Kidney epithelial cell (primary cell): ENCODE data around the gene CARMIL1. TPM values are rescaled to one million over a fixed set of nuclear protein-coding genes. Genes with fewer than 3 reads are reported as not detected.

Experiments used
- DNase-seq: peaks from one replicate; pipeline ENCODE4 v3.0.0-alpha.2; 2010; ENCODE audit warnings: low read depth
- H3K27me3 ChIP-seq: 2 replicates; pipeline ENCODE4 v1.6.0; 2011; ENCODE audit warnings: low read length; ENCODE audit not compliant: control insufficient read depth, insufficient read depth
- H3K36me3 ChIP-seq: 2 replicates; pipeline ENCODE4 v1.5.1; 2011; ENCODE audit warnings: low read length; ENCODE audit not compliant: control insufficient read depth, insufficient read depth
- H3K4me3 ChIP-seq: 2 replicates; pipeline ENCODE4 v1.5.1; 2011; ENCODE audit warnings: low read depth, mild to moderate bottlenecking, control low read depth, low read length
- total RNA-seq: library from RNA; depleted of rRNA; stranded (reverse); fragments of >200 nt; gene quantifications from 2 replicates; pipeline ENCODE4 v1.2.3, GENCODE V29; 2015
- TF ChIP-seq, protein P1 (sequence below): IDR thresholded peaks from 2 replicates; pipeline ENCODE4 v1.5.1; 2011; ENCODE audit warnings: mild to moderate bottlenecking, moderate library complexity, low read length, control low read depth, inconsistent platforms; ENCODE audit not compliant: insufficient read depth, poor library complexity, severe bottlenecking

The CARMIL1 gene
- total RNA-seq, 1 donor from 2014 or later: 14.7 TPM

DNA sequence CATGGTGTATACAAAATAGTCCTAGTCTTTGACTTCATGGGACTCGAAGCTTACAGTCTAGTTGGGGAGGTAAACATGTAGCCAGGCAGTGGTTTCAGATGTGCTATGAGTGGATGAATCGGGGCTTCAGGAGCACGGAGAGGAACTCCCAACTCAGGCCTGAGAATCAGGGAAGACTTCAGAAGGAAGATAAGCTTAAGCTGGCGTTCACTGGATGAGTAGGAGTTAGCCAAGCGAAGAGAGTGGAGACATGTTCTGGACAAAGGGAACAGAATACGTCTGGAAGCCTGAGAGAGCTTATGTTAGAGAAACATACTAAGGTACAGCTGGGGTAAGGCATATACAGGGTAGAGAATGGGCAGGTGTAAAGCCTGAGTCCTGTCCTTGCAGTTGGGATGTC, 8.8 kb downstream of the CARMIL1 start:
- H3K36me3 ChIP-seq: no peaks in the 10 kb centered on the region
- no peak for DNase-seq
- no peaks in the 10 kb centered on the region for H3K27me3 ChIP-seq
- no peak overlapping the region for H3K4me3 ChIP-seq
- TF ChIP-seq, protein P1, sequence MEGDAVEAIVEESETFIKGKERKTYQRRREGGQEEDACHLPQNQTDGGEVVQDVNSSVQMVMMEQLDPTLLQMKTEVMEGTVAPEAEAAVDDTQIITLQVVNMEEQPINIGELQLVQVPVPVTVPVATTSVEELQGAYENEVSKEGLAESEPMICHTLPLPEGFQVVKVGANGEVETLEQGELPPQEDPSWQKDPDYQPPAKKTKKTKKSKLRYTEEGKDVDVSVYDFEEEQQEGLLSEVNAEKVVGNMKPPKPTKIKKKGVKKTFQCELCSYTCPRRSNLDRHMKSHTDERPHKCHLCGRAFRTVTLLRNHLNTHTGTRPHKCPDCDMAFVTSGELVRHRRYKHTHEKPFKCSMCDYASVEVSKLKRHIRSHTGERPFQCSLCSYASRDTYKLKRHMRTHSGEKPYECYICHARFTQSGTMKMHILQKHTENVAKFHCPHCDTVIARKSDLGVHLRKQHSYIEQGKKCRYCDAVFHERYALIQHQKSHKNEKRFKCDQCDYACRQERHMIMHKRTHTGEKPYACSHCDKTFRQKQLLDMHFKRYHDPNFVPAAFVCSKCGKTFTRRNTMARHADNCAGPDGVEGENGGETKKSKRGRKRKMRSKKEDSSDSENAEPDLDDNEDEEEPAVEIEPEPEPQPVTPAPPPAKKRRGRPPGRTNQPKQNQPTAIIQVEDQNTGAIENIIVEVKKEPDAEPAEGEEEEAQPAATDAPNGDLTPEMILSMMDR: no peak

DNA sequence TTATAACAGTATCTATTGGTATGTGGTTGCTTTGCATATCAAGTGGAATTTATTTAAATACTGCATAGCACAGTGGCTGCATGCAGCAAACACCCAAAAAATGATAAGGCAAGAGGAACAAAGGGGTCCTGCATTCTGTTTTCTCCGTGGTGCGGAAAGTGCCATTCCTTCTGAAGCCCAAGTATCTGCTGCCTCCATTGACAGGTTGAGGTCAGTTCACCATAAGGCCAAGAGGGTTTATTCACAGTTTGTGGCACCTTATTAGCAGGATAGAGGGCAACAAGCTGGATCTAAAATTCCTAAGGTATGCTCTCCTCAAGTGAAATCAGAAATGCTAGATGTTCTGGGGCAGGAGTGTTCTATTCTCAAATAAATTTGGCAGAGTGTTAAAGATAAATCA, 9.3 kb downstream of the CARMIL1 start:
- no peaks in the 10 kb centered on the region for H3K36me3 ChIP-seq
- TF ChIP-seq, protein P1: no peak
- DNase-seq: no peak
- no peak overlapping the region for H3K4me3 ChIP-seq
- H3K27me3 ChIP-seq: no peaks in the 10 kb centered on the region

DNA sequence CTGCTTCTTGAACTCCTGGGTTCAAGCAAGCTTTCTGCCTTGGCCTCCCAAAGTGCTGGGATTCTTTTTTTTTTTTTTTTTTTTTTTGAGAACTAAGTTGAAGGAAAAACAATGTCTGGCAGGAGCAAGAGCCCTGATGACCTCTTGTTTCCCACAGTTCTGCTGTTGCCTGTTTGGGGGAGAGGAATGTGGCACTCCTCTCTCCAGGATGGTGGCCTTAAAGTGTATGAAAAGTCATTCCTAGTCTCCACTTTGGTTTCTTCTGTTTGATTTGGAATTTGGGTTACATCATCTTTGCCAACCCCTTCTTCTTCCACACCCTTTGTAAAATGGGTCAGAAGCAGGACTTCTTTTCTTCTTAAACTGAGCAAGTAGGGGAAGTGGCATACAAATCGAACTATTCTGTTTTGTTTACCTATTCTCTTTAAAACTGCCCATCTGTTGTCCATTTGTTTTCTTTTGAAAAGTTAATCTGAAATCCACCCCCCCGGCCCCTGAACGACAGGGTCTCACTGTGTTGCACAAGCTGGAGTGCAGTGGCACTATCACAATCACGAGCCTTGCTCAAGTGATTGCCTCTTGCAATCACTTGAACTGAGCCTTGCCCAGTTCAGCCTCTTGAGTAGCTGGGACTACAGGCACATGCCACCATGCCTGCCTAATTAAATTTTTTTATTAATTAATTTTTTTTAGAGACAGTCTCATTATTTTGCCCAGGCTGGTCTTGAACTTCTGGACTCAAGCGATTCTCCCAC, 11.3 kb downstream of the CARMIL1 start:
- no peak for DNase-seq
- no peaks in the 10 kb centered on the region for H3K27me3 ChIP-seq
- TF ChIP-seq, protein P1: no peak

DNA sequence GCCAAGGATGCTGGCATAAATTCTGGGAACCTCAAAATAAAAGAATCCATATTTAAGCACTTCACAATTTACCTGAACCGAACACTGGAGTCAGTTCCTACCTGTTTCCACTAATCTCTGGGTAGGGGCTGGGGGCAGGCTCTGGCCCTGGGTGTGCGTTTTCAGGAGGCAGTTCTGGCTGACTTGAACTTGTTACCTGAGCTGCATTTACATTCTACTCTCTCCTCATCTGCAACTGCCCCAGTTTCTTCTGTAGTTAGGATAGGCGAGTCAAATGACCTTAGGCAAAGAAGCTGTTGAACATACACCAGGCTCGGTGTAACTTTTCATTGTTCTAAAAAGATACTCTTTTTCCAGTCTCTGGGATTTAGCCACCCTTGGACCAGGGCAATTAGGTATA, 13.2 kb downstream of the CARMIL1 start:
- H3K27me3 ChIP-seq: no peaks in the 10 kb centered on the region
- TF ChIP-seq, protein P1: no peak
- no peaks in the 10 kb centered on the region for H3K36me3 ChIP-seq
- H3K4me3 ChIP-seq: no peak overlapping the region
- no peak for DNase-seq

More for the DNA sequence above, 11.3 kb downstream of the CARMIL1 start:
- H3K4me3 ChIP-seq: no peak overlapping the region
- H3K36me3 ChIP-seq: no peaks in the 10 kb centered on the region

DNA sequence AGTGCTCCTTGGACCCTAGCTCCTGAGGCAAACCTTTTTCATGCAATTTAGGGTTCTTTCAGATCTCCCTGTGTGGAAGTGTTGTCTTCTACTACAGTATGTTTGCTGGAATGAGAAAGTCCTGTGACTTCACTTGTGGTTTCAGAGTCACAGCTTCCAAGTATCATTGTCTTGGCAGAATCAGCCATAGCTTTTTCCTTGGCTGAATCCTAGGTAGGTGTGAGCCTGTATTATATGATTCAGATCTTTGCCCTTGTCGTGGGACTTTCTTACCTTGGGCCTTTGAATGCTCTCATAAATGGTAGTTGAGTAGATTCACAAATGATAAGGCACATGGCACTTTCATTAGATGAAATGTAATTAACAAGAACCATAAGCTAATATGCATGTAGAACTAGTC, 16.5 kb downstream of the CARMIL1 start:
- no peak for DNase-seq
- TF ChIP-seq, protein P1: no peak
- no peaks in the 10 kb centered on the region for H3K36me3 ChIP-seq
- H3K27me3 ChIP-seq: no peaks in the 10 kb centered on the region
- no peak overlapping the region for H3K4me3 ChIP-seq
